T-helper 17 cell (primary cell): ENCODE results near the gene ANAPC16. TPM values are rescaled to one million over a fixed set of nuclear protein-coding genes. Genes with fewer than 3 reads are reported as not detected.

ENCODE experiments used
- ATAC-seq: fragments of 150-1000 bp; cut with Tn5 transposase; 2 replicates; pipeline ENCODE4 v1.10.0; 2021; ENCODE audit warnings: mild to moderate bottlenecking, moderate library complexity
- DNase-seq, 3 donors: peaks; one replicate each; pipeline versions ENCODE4 v3.0.0 to v3.0.0-alpha.2; 2020 to 2021
- H3K9me3 ChIP-seq: one replicate; pipeline ENCODE4 v1.7.0; 2013; ENCODE audit warnings: low read length, mild to moderate bottlenecking; ENCODE audit not compliant: control insufficient read depth, poor library complexity, severe bottlenecking
- H3K27ac Mint-ChIP-seq: one replicate; pipeline ENCODE4 v1.8.0; 2022; ENCODE audit warnings: mild to moderate bottlenecking, moderate library complexity, mixed read lengths
- H3K27me3 Mint-ChIP-seq: one replicate; pipeline ENCODE4 v1.8.0; 2022; ENCODE audit warnings: mixed read lengths
- H3K36me3 Mint-ChIP-seq: one replicate; pipeline ENCODE4 v1.8.0; 2022; ENCODE audit warnings: low read depth, mixed read lengths
- H3K4me1 Mint-ChIP-seq: one replicate; pipeline ENCODE4 v1.8.0; 2022; ENCODE audit warnings: mild to moderate bottlenecking, mixed read lengths
- H3K4me3 Mint-ChIP-seq: one replicate; pipeline ENCODE4 v1.8.0; 2022; ENCODE audit warnings: mild to moderate bottlenecking, moderate library complexity, mixed read lengths
- total RNA-seq, 4 donors: library from RNA in 2 of 4; stranded (reverse) in 2 of 4; gene quantifications; one replicate each; pipeline ENCODE4 v1.2.3 and lab custom pipeline; 2022 to 2026

The ANAPC16 gene
- total RNA-seq, 2 donors from 2014 or later, result 69.5 to 85.7 TPM

DNA sequence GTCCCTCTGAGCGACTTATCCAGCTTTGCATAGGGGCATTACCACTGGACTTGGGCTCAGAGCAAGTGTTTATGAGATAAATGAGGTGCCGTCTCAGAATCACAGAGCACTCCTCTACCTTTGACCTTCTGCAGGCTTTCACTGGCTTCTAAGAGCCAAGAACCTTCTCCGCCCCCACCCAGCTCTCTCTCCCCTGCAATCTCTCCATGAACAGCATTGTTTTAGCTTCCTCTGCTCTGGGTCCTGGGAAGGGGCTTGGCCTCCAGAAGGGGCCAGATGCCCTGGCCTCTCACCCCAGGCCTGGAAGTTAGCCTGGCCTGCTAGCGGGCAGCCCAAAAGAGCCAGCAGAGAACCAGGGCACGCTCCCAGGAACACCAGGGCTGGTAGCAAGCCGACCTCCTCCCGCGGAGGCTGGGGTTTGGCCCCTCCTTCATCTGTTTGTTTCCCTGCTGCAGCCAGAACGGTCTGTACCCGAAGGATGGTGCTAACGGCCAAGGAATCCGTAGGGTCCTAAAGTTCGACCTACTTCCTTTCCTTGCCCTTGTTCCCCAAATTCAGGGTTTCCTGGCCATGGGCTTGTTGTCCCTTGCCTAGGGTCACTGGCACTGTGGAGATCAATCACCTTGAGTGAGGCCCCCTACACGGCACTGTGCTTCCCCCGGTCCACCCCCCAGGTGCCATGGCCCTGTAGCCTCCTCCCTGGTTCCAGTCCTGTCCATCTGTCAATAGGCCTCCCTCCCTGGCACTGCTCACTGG lies 39.2 kb downstream of the ANAPC16 start:
- ATAC-seq, result peak; percentile 73

DNA sequence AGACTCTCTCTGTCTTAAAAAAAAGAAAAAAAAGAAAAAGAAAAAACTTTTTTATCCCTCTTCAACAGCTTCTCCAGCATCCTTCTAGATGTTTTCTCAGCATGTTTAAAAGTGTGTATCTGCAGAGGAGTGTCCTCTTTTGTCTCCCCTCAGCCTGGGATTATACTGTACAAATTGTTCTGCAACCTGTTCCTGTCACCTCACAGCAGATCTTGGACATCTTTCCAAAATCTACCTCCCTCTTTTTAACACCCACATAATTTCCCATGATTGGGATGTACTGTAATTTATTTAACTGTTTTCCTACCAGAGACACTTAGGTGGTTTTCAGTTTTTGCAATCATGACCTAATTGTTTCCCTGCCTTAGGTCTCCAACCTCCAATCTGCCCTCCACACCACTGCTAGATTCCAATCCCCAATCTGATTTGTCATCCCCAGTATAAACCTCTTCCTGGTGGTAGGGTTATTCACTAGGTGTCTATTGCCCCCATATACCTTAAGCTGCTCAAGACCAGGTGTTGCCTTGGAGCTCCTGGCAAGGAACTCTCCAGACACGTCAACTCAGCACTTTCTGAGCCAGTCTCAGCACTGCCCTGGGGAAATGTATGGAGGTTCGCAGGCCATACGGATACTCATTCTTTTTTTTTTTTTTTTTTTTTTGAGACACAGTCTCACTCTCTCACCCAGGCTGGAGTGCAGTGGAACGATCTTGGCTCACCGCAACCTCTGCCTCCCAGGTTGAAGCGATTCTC lies 40.3 kb downstream of the ANAPC16 start:
- ATAC-seq, result no peak
- Mint-ChIP-seq H3K27me3 (no peaks in the 10 kb centered on the region), H3K4me1 (peaks cover 50% of the 10 kb centered on the region), H3K36me3 (no peaks in the 10 kb centered on the region), H3K27ac (peak overlapping the region; percentile 89), H3K4me3 (peak overlapping the region; percentile 21)
- DNase-seq, result no peak
- H3K9me3 ChIP-seq, result no peaks in the 10 kb centered on the region

More for the DNA sequence above, 39.2 kb downstream of the ANAPC16 start:
- Mint-ChIP-seq H3K36me3 (no peaks in the 10 kb centered on the region), H3K4me1 (peaks cover 48% of the 10 kb centered on the region), H3K27ac (peak overlapping the region; percentile 89), H3K27me3 (no peaks in the 10 kb centered on the region), H3K4me3 (peak overlapping the region; percentile 75)
- peak in 1 of 3 donors; percentile 8 for DNase-seq
- no peaks in the 10 kb centered on the region for H3K9me3 ChIP-seq

DNA sequence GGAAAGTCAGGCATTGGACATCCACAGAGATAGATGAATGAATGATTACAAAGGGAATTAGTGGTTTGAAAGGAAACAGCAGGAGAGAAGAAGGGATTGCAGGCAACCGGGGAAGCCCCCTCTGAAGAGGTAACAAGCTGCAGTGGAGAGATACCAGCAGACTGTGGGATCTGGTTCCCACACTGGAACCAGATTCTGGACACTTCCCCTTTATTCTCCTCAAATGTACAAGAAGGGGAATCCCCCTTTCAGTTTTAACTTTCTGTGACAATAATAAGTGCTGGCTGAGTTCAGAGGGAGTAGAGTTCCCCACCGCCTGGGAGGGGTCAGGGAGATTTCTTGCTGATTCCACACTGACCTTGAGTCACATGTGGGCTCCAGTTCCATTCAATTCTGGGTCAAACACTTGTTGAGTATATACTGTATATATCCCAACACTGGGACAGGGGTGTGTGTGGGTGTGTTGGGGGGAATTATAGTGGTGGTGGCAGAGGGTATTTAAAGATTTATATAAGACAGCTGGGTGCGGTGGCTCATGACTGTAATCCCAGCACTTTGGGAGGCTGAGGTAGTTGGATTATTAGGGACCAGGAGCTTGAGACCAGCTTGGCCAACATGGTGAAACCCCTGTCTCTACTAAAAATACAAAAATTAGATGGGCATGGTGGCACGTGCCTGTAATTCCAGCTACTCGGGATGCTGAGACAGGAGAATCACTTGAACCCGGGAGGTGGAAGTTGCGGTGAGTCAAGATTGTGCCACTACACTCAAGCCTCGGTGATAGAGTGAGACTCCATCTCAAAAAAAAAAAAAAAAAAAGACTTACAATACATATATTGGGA lies 41.5 kb downstream of the ANAPC16 start:
- no peak for DNase-seq
- no peaks in the 10 kb centered on the region for H3K36me3 Mint-ChIP-seq
- H3K4me1 Mint-ChIP-seq, result peaks cover 52% of the 10 kb centered on the region
- H3K9me3 ChIP-seq, result no peaks in the 10 kb centered on the region
- no peaks in the 10 kb centered on the region for H3K27me3 Mint-ChIP-seq
- no peak for ATAC-seq
- H3K4me3 Mint-ChIP-seq, result peak overlapping the region; percentile 25
- H3K27ac Mint-ChIP-seq, result peak overlapping the region; percentile 78

DNA sequence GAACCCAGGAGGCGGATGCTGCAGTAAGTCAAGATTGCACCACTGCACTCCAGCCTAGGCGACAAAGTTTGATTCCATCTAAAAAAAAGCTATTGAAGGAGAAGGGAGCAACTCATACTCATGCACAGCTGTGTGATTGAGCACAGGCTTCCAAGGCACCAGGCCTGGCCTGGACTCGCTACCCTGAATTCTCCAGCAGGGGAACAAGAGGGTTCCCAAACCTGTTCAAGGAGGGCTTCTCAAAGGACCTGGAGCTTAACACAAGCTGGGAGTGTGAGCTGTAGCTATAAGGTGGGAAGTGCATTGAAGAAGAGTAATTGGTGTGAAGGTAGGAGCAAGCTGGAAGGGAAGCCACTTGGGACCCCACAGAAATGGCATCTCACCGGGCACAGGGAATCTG lies 42.8 kb downstream of the ANAPC16 start:
- Mint-ChIP-seq H3K36me3 (no peaks in the 10 kb centered on the region), H3K4me1 (peaks cover 49% of the 10 kb centered on the region), H3K27ac (peak overlapping the region; percentile 87), H3K4me3 (no peak overlapping the region), H3K27me3 (no peaks in the 10 kb centered on the region)
- no peak for DNase-seq
- H3K9me3 ChIP-seq, result no peaks in the 10 kb centered on the region
- no peak for ATAC-seq

DNA sequence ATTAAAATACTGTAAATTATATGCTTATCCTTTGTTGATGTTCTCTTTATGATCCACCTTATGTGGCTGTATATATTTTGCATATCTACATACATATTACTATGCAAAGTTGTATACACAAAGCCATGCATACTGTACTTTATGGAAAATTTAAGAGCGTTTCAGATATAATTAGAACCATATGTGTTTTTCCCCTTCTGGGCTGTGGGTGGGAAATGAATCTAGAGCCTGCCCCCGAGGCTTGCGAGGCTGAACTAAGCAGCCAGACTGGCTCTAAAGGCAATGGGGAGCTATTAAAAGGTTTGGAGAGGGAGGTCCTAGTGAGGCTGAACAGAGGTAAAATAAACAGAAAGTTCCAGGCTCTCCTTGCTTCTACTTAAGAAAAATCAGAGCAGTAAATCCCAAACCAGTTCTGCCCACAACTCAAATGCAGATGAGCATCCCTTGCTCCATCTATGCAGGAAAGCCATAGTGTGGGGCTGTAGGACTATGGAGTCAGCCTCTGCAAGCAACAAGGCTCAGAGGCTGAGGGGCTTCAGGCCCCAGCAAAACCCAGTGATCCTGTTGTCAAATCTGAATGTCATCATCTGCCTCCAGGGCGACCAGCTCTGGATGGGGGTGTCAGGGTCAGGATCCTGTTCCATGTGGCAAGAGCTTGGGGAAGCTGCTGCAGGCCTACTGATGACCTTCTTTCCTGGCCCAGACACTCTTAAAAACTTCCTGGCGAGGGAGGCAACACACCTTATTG lies 43.9 kb downstream of the ANAPC16 start:
- no peaks in the 10 kb centered on the region for H3K9me3 ChIP-seq
- H3K4me1 Mint-ChIP-seq, result peaks cover 52% of the 10 kb centered on the region
- H3K4me3 Mint-ChIP-seq, result peak overlapping the region; percentile 90
- ATAC-seq, result no peak
- H3K36me3 Mint-ChIP-seq, result no peaks in the 10 kb centered on the region
- H3K27me3 Mint-ChIP-seq, result no peaks in the 10 kb centered on the region
- H3K27ac Mint-ChIP-seq, result peak overlapping the region; percentile 88
- DNase-seq, result no peak

DNA sequence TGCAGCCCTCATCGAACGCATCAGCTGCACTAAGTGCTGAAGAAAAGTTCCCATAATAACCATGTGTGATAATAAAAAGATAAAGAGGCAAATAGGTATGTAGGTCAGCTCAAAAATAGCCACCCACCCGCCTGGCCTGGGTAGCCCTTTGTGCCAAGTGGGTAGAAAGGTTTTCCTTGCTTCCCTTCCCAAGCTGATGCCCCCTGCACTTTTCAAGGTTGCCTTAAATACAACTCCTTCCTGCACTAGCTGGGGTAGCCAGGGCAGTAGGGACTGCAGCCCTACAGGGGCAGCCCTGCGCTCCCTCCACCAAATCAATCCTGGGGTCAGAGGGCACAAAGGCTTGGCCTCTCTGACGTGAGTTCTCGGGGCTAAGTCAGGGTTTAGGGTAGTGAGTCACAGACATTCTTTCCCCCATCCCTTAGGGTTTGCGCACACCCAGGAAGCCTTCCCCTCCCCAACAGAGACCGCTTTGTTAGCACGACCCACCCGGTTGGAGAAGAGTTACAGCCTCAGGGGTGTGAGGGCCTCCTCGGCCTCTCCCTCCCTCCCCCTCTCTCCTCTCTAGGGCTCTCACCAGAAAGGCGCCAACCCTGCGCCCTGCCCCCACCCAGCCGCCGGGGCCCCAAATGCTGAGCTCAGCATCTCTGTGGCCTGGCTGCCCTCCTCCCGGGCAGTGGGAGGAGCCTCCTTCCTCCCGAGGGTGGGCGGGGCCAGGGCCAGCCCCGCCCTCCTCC lies 44.6 kb downstream of the ANAPC16 start:
- DNase-seq (peak; percentile 63 to 74 (median 66)), ATAC-seq (peak; percentile 74)
- H3K27ac Mint-ChIP-seq, result peak overlapping the region; percentile 88
- H3K27me3 Mint-ChIP-seq, result no peaks in the 10 kb centered on the region
- peak overlapping the region; percentile 90 for H3K4me3 Mint-ChIP-seq
- H3K36me3 Mint-ChIP-seq, result no peaks in the 10 kb centered on the region
- no peaks in the 10 kb centered on the region for H3K9me3 ChIP-seq
- H3K4me1 Mint-ChIP-seq, result peaks cover 48% of the 10 kb centered on the region

DNA sequence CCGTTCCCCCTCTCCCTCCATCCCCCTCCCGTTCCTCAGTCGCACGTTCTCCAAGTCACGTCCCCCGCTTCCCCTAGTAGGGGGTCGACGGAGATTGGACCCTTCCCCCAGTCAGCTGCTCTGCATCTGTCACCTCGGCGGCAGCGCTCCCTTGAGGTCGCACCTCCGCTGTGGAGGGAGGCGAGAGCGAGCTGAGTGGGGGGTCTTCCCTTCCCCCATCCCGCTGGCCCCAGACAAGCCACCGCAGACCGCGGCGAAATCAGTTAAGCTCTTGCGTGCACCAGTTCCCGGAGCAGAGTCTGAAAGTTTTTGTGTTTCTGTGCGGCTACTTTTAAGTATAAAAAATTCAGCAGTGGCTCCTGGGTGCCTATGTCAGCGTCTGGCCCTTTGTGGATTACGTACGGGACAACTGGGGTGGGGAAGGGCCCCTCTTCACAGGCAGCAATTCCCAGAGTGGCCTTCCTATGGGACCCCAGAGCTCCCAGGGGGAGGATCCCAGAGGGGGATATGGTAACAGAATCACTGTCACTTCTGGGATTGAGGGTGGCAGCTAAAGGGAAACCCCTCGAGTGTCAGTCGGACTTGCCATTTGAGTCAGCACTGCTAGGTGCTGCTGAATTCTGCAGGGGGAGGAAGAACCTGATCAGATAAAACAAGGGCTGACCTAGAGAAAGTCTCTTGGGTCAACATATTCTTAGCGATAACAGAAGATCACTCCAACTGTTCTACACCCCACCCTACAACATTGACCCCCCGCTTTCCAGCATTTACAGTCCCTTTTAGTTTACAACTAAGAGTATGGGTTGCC lies 45.4 kb downstream of the ANAPC16 start:
- peak; percentile 48 for ATAC-seq
- peak overlapping the region; percentile 88 for H3K27ac Mint-ChIP-seq
- no peaks in the 10 kb centered on the region for H3K36me3 Mint-ChIP-seq
- H3K9me3 ChIP-seq, result no peaks in the 10 kb centered on the region
- DNase-seq, result peak in 1 of 3 donors; percentile 36
- H3K4me1 Mint-ChIP-seq, result peaks cover 44% of the 10 kb centered on the region
- H3K4me3 Mint-ChIP-seq, result peak overlapping the region; percentile 90
- no peaks in the 10 kb centered on the region for H3K27me3 Mint-ChIP-seq

DNA sequence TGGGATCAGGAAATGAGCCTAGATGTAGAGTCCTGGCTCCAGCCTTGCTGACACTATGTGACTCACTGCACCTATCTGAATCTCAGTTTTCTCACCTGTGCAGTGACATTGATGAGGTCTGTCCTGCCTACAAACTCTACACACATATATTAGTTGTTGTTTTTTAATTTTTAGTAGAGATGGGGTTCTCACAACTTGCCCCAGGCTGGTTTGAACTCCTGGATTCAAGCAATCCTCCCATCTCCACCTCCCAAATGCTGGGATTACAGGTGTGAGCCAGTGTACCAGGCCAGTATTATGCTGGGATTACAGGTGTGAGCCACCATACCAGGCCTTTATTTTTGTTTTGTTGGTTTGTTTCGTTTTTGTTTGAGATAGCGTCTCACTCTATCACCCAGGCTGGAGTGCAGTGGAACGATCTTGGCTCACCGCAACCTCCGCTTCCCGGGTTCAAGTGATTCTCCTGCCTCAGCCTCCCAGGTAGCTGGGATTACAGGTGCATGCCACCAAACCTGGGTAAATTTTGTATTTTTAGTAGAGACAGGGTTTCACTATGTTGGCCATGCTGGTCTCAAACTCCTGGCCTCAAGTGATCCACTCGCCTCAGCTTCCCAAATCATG lies 46.1 kb downstream of the ANAPC16 start:
- peak overlapping the region; percentile 90 for H3K4me3 Mint-ChIP-seq
- H3K4me1 Mint-ChIP-seq, result peaks cover 41% of the 10 kb centered on the region
- no peaks in the 10 kb centered on the region for H3K27me3 Mint-ChIP-seq
- DNase-seq, result no peak
- H3K27ac Mint-ChIP-seq, result peak overlapping the region; percentile 88
- peak; percentile 14 for ATAC-seq
- no peaks in the 10 kb centered on the region for H3K9me3 ChIP-seq
- no peaks in the 10 kb centered on the region for H3K36me3 Mint-ChIP-seq

DNA sequence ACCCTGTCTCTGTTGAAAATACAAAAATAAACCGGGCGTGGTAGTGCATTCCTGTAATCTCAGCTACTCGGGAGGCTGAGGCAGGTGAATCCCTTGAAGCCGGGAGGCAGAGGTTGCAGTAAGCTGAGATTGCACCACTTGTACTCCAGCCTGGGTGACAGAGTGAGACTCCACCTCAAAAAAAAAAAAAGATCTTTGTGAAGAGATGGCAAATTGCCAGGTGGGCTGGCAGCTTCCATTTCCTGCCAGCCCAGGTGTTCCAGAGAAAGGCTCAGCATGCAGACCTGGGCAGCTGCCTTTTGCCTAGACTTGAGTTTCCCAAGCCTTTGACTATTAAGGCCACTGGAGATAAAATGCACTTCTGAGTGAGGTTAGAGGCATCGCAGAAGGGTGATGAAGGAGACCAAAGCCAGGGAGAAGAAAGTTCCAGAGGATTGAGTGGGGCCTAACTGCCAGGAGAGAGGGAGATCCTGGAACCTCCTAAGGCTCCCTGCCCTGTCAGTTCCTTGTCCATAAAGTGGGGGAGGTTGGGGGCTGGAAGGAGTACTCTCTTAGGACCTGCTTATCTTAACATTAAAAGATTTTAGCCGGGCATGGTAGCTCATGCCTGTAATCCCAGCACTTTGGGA lies 47.9 kb downstream of the ANAPC16 start:
- Mint-ChIP-seq H3K27ac (peak overlapping the region; percentile 89), H3K36me3 (no peaks in the 10 kb centered on the region), H3K4me1 (peaks cover 33% of the 10 kb centered on the region), H3K27me3 (no peaks in the 10 kb centered on the region), H3K4me3 (peak overlapping the region; percentile 68)
- DNase-seq (peak in 2 of 3 donors; percentile 10 to 32), ATAC-seq (no peak)
- no peaks in the 10 kb centered on the region for H3K9me3 ChIP-seq

DNA sequence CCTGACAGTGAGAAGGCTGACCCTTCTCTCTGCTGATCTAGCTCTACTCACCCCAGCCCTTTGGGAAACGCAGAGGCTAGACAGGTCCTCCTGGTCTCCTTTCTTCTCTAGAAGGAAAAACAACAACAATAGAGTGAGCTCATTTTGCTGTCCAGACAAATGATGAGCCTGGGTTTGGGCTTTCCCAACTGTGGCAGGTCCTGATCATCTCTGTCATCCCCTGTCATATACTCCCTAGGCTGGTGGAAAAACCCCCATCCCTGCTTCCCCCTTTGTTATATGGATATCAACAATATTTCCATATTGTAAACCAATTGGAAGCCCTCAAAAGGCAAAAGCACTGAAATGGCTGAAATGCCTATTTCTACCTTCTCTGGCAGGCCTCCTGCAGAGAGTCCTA lies 48.7 kb downstream of the ANAPC16 start:
- Mint-ChIP-seq H3K4me3 (no peak overlapping the region), H3K27me3 (no peaks in the 10 kb centered on the region)

DNA sequence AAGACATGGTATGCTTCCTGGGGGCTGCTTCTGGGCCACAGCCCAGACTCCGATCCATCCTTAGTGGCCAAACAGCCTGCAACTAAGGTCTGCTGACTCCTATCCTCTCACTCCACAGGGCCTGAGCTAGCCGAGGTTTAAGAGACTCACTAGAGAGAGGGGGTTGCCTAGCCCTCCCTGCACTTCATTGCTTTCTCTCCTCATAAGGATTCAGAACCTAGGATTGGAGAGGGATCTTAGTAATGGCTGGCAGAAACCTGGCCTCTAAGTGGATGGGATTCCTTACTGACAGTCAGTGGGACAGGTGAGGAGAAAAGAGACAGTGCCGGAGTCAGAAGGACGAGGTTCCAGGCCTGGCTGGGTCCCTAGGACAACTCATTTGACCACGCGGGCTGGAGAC lies 49.7 kb downstream of the ANAPC16 start:
- no peaks in the 10 kb centered on the region for H3K9me3 ChIP-seq
- H3K27me3 Mint-ChIP-seq, result no peaks in the 10 kb centered on the region
- peaks cover 23% of the 10 kb centered on the region for H3K4me1 Mint-ChIP-seq
- no peak overlapping the region for H3K27ac Mint-ChIP-seq
- no peak for DNase-seq
- ATAC-seq, result no peak
- no peaks in the 10 kb centered on the region for H3K36me3 Mint-ChIP-seq
- no peak overlapping the region for H3K4me3 Mint-ChIP-seq

More for the DNA sequence above, 48.7 kb downstream of the ANAPC16 start:
- Mint-ChIP-seq H3K4me1 (peaks cover 29% of the 10 kb centered on the region), H3K36me3 (no peaks in the 10 kb centered on the region), H3K27ac (peak overlapping the region; percentile 81)
- DNase-seq (no peak), ATAC-seq (no peak)
- no peaks in the 10 kb centered on the region for H3K9me3 ChIP-seq
